Measurements from ENCODE around the gene ZNF277. TPM values are rescaled to one million over a fixed set of nuclear protein-coding genes. Genes with fewer than 3 reads are reported as not detected.

The ZNF277 gene
- total RNA-seq, 1 experiment from 2014 or later, result 21.3 TPM

DNA sequence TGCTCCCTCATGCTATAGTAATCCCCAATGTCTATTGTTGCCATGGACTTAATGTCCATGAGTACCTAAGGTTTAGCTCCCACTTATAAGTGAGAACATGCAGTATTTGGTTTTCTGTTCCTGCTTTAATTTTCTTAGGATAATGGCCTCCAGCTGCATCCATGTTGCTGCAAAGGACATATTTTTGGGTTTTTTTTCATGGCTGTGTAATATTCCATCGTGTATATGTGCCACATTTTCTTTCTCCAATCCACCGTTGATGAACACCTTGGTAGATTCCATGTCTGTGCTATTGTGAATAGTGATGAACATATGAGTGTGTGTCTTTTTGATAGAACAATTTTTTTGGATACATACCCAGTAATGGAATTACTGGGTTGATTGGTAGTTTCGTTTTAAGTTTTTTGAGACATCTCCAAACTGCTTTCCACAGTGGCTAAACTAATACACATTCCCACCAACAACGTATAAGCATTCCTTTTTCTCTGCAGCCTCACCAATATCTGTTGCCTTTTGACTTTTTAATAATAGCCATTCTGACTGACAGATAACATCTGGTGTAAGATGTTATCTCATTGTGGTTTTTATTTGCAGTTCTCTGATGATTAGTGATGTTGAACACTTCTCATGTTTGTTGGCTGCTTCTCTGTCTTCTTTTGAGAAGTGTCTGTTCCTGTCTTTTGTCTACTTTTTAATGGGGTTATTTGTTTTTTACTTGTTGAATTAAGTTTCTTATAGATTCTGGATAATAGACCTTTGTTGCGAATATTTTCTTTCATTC, 175.0 kb downstream of the ZNF277 start:
- no peaks in the 10 kb centered on the region for H3K27me3 ChIP-seq (ENCODE audit: insufficient read depth, low read length)
- TF ChIP-seq CBX3 (IDR thresholded peaks at IDR 0.05; ENCODE audit: low read depth) (no peak), SP1 (IDR thresholded peaks at IDR 0.05; ENCODE audit: low read depth) (no peak), SRF (IDR thresholded peaks at IDR 0.05; ENCODE audit: low read depth) (no peak), FOSL1 (IDR thresholded peaks at IDR 0.05; ENCODE audit: low read depth) (no peak), ZBTB33 (IDR thresholded peaks at IDR 0.05; ENCODE audit: extremely low read depth, insufficient replicate concordance, low read length) (no peak), EZH2phosphoT487 (IDR thresholded peaks at IDR 0.05; ENCODE audit: borderline replicate concordance) (no peak), POLR2AphosphoS5 (IDR thresholded peaks at IDR 0.05; ENCODE audit: low read depth, low read length) (no peak), YY1 (IDR thresholded peaks at IDR 0.05; ENCODE audit: extremely low read depth, insufficient replicate concordance, low read depth, low read length) (no peak), JUND (IDR thresholded peaks at IDR 0.05) (no peak), POLR2A (IDR thresholded peaks at IDR 0.05; ENCODE audit: borderline replicate concordance, extremely low read depth, insufficient read depth, insufficient read length) (no peak), ZFX (IDR thresholded peaks at IDR 0.05) (no peak), SIN3A (IDR thresholded peaks at IDR 0.05; ENCODE audit: low read depth) (no peak)
- TF ChIP-seq, protein P1, sequence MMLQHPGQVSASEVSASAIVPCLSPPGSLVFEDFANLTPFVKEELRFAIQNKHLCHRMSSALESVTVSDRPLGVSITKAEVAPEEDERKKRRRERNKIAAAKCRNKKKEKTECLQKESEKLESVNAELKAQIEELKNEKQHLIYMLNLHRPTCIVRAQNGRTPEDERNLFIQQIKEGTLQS (IDR thresholded peaks at IDR 0.05), result no peak
- TF ChIP-seq, protein P2, sequence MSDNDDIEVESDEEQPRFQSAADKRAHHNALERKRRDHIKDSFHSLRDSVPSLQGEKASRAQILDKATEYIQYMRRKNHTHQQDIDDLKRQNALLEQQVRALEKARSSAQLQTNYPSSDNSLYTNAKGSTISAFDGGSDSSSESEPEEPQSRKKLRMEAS (IDR thresholded peaks at IDR 0.05), result no peak
- TF ChIP-seq, protein P3, sequence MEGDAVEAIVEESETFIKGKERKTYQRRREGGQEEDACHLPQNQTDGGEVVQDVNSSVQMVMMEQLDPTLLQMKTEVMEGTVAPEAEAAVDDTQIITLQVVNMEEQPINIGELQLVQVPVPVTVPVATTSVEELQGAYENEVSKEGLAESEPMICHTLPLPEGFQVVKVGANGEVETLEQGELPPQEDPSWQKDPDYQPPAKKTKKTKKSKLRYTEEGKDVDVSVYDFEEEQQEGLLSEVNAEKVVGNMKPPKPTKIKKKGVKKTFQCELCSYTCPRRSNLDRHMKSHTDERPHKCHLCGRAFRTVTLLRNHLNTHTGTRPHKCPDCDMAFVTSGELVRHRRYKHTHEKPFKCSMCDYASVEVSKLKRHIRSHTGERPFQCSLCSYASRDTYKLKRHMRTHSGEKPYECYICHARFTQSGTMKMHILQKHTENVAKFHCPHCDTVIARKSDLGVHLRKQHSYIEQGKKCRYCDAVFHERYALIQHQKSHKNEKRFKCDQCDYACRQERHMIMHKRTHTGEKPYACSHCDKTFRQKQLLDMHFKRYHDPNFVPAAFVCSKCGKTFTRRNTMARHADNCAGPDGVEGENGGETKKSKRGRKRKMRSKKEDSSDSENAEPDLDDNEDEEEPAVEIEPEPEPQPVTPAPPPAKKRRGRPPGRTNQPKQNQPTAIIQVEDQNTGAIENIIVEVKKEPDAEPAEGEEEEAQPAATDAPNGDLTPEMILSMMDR (IDR thresholded peaks at IDR 0.05 in 2 of 3, conservative IDR thresholded peaks at IDR 0.05 in 1 of 3; ENCODE audit: borderline replicate concordance in 1 of 3, insufficient read depth in 1 of 3, low read depth in 2 of 3, low read length in 2 of 3), result no peak
- TF ChIP-seq, protein P4, sequence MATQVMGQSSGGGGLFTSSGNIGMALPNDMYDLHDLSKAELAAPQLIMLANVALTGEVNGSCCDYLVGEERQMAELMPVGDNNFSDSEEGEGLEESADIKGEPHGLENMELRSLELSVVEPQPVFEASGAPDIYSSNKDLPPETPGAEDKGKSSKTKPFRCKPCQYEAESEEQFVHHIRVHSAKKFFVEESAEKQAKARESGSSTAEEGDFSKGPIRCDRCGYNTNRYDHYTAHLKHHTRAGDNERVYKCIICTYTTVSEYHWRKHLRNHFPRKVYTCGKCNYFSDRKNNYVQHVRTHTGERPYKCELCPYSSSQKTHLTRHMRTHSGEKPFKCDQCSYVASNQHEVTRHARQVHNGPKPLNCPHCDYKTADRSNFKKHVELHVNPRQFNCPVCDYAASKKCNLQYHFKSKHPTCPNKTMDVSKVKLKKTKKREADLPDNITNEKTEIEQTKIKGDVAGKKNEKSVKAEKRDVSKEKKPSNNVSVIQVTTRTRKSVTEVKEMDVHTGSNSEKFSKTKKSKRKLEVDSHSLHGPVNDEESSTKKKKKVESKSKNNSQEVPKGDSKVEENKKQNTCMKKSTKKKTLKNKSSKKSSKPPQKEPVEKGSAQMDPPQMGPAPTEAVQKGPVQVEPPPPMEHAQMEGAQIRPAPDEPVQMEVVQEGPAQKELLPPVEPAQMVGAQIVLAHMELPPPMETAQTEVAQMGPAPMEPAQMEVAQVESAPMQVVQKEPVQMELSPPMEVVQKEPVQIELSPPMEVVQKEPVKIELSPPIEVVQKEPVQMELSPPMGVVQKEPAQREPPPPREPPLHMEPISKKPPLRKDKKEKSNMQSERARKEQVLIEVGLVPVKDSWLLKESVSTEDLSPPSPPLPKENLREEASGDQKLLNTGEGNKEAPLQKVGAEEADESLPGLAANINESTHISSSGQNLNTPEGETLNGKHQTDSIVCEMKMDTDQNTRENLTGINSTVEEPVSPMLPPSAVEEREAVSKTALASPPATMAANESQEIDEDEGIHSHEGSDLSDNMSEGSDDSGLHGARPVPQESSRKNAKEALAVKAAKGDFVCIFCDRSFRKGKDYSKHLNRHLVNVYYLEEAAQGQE (IDR thresholded peaks at IDR 0.05; ENCODE audit: low read depth), result no peak
- intact Hi-C loops (cut with micrococcal nuclease), result no loop called here
- no peaks in the 10 kb centered on the region for H3K4me1 ChIP-seq (ENCODE audit: control insufficient read depth in 1 of 2, insufficient read depth in 2 of 2, low read length in 2 of 2)
- H2AFZ ChIP-seq (ENCODE audit: low read depth, low read length, poor library complexity, severe bottlenecking), result no peak overlapping the region
- H3K27ac ChIP-seq (ENCODE audit: low read depth, low read length), result no peak overlapping the region
- no peak overlapping the region for H3K4me3 ChIP-seq (replicated peaks in 1 of 2; ENCODE audit: low read depth in 1 of 2, low read length in 2 of 2)
- RAD21 ChIA-PET (ENCODE audit: low non-redundant PET in 1 of 2, low total read pairs in 2 of 2, uncharacterized antibody in 2 of 2, unreplicated experiment in 2 of 2), result no interaction called here
- ATAC-seq (no peak), DNase-seq (ENCODE audit: low read depth, low spot score) (no peak)
- POLR2A ChIA-PET, result no interaction called here
- no peaks in the 10 kb centered on the region for H3K36me3 ChIP-seq (ENCODE audit: control insufficient read depth in 1 of 2, insufficient read depth in 2 of 2, low read length in 2 of 2)
- no TSS peak for BruUV-seq (replicated peaks)
- H4K20me1 ChIP-seq (ENCODE audit: insufficient read depth), result no peaks in the 10 kb centered on the region
- no peaks in the 10 kb centered on the region for H3K9me3 ChIP-seq (ENCODE audit: control insufficient read depth in 1 of 2, insufficient read depth in 1 of 2, low read depth in 1 of 2, low read length in 2 of 2)
- no peaks in the 10 kb centered on the region for H3K9me2 ChIP-seq (ENCODE audit: insufficient read depth)
- H3K79me2 ChIP-seq (ENCODE audit: insufficient read depth, low read length), result no peaks in the 10 kb centered on the region
- no peak overlapping the region for H3K9ac ChIP-seq (ENCODE audit: low read length)
- H3K4me2 ChIP-seq (ENCODE audit: low read length), result no peak overlapping the region
- CTCF ChIA-PET, result no interaction called here

Data from HCT116 (cell line).